Gastroesophageal sphincter (tissue), 4 donors: Measurements from ENCODE around the gene MYOT. TPM values are rescaled to one million over a fixed set of nuclear protein-coding genes. Genes with fewer than 3 reads are reported as not detected.
"Not testable (repeated sequence)": the region's sequence is repeated elsewhere in the genome, so short reads cannot be mapped to it uniquely, and the experiment has no call there.

Experiments used
- ATAC-seq: fragments of 150-250 bp; one replicate; pipeline ENCODE4 v1.9.1; 2016; ENCODE audit warnings: mild to moderate bottlenecking, moderate library complexity
- H3K27ac ChIP-seq, 4 donors: fragments of 200-600 bp; sonication (generic) in 3 of 4; 1 replicate in 3 of 4; 2 replicates in 1 of 4; pipeline ENCODE4 v1.5.1; 2016 to 2019
- H3K27me3 ChIP-seq: fragments of 200-600 bp; sonication (generic); one replicate; pipeline ENCODE4 v1.5.1; 2019
- H3K36me3 ChIP-seq, 2 donors: fragments of 200-600 bp; sonication (generic); one replicate each; pipeline ENCODE4 v1.5.1; 2019; ENCODE audit warnings: control low read depth in 1 of 2
- H3K4me1 ChIP-seq, 3 donors: fragments of 200-600 bp; sonication (generic); 1 replicate in 2 of 3; 2 replicates in 1 of 3; pipeline ENCODE4 v1.5.1; 2016 to 2019; ENCODE audit warnings: control low read depth in 2 of 3
- H3K4me3 ChIP-seq, 2 donors: fragments of 200-600 bp; sonication (generic); one replicate each; pipeline ENCODE4 v1.5.1; 2019; ENCODE audit warnings: mild to moderate bottlenecking in 1 of 2, moderate library complexity in 1 of 2
- H3K9me3 ChIP-seq, 3 donors: fragments of 200-600 bp; sonication (generic); one replicate each; pipeline ENCODE4 v1.5.1; 2017 to 2019; ENCODE audit warnings: control low read depth in 2 of 3
- EP300 ChIP-seq: sonication (generic); formaldehyde crosslinking; IDR thresholded peaks from one replicate; pipeline ENCODE4 v1.6.1; 2017; ENCODE audit warnings: antibody characterized with exemption, mild to moderate bottlenecking
- POLR2A ChIP-seq, 2 donors: fragments of 450-650 bp; IDR thresholded peaks; one replicate each; pipeline ENCODE4 v1.6.1; 2017; ENCODE audit warnings: antibody characterized with exemption in 2 of 2, mild to moderate bottlenecking in 2 of 2, moderate library complexity in 1 of 2
- POLR2AphosphoS5 ChIP-seq: sonication (generic); formaldehyde crosslinking; IDR thresholded peaks from one replicate; pipeline ENCODE4 v1.6.1; 2017; ENCODE audit warnings: antibody characterized with exemption
- WGBS, 2 donors: methylation state at CpG; one replicate each; pipeline ENCODE4 v1.1.5; 2018; ENCODE audit warnings: low coverage in 1 of 2; 5-methylcytosine and 5-hydroxymethylcytosine counted together
- total RNA-seq, 4 donors: library from RNA; depleted of rRNA; stranded (reverse); fragments of >200 nt; gene quantifications; one replicate each; pipeline ENCODE4 v1.1.0, GENCODE V29; 2016
- TF ChIP-seq, protein P1 (sequence below), 4 experiments: fragments of 200-600 bp in 2 of 4; fragments of 450-650 bp in 2 of 4; sonication (generic) in 1 of 4; IDR thresholded peaks; one replicate each; pipeline ENCODE4 v1.5.1; 2017 to 2019; ENCODE audit warnings: antibody characterized with exemption in 4 of 4, mild to moderate bottlenecking in 2 of 4, moderate library complexity in 2 of 4

MYOT gene
- total RNA-seq, 4 donors from 2014 or later, result 16.6 to 38.9 (median 32.8) TPM

DNA sequence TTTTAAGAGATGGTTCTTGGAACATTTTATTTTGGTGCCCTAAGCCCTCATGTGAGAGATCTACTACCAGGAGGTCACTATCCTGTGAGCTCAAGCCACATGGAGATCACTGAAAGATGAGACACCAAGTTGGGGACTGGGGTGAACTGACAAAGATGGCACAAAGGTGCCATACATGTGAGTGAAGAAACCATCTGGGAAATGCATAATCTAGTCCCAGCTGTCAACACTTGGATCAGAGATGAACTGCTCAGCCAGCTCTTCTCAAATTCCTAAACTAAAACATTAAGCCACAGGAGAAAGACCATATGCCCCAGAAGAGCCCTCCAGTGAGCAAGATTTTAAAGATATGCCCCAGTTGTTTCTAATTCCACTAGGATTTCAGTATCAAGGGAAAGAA lies 22.2 kb upstream of the MYOT start:
- TF ChIP-seq, protein P1, sequence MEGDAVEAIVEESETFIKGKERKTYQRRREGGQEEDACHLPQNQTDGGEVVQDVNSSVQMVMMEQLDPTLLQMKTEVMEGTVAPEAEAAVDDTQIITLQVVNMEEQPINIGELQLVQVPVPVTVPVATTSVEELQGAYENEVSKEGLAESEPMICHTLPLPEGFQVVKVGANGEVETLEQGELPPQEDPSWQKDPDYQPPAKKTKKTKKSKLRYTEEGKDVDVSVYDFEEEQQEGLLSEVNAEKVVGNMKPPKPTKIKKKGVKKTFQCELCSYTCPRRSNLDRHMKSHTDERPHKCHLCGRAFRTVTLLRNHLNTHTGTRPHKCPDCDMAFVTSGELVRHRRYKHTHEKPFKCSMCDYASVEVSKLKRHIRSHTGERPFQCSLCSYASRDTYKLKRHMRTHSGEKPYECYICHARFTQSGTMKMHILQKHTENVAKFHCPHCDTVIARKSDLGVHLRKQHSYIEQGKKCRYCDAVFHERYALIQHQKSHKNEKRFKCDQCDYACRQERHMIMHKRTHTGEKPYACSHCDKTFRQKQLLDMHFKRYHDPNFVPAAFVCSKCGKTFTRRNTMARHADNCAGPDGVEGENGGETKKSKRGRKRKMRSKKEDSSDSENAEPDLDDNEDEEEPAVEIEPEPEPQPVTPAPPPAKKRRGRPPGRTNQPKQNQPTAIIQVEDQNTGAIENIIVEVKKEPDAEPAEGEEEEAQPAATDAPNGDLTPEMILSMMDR (IDR thresholded peaks at IDR 0.05), result no peak
- TF ChIP-seq POLR2A (IDR thresholded peaks at IDR 0.05), result no peak
- no peak for TF ChIP-seq POLR2AphosphoS5
- Histone ChIP-seq H3K4me1 (no peaks in the 10 kb centered on the region), H3K36me3 (no peaks in the 10 kb centered on the region), H3K9me3 (no peaks in the 10 kb centered on the region), H3K27me3 (no peaks in the 10 kb centered on the region), H3K27ac (no peak overlapping the region), H3K4me3 (no peak overlapping the region)
- ATAC-seq, result no peak

DNA sequence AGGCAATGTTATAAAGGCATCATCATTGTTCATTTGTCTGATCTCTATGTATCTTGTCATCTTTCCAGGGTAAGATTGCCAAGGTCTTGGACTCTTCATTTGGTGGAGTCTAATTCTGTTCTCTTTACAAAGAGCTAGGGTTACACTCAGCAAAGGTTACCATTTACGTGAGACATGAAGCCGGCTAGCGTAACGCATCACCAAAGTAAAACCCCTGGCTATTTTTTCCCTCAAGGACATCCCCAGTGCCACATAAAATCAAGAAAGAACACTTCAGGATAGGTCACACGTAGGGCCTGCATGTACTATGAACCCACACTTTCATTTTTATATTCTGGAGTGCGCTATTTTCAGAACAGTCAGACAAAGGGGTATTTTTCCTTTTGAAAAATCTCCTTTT lies 20.0 kb upstream of the MYOT start:
- TF ChIP-seq, protein P1 (IDR thresholded peaks at IDR 0.05), result no peak
- TF ChIP-seq POLR2A (IDR thresholded peaks at IDR 0.05), result no peak
- no peak for TF ChIP-seq EP300
- no peak for TF ChIP-seq POLR2AphosphoS5
- Histone ChIP-seq H3K4me3 (no peak overlapping the region), H3K9me3 (no peaks in the 10 kb centered on the region), H3K27me3 (no peaks in the 10 kb centered on the region), H3K4me1 (no peaks in the 10 kb centered on the region), H3K27ac (no peak overlapping the region), H3K36me3 (no peaks in the 10 kb centered on the region)
- no peak for ATAC-seq
- 87 to 91% methylated on average over 6 of the region's 6 CpGs for WGBS, 2 donors

DNA sequence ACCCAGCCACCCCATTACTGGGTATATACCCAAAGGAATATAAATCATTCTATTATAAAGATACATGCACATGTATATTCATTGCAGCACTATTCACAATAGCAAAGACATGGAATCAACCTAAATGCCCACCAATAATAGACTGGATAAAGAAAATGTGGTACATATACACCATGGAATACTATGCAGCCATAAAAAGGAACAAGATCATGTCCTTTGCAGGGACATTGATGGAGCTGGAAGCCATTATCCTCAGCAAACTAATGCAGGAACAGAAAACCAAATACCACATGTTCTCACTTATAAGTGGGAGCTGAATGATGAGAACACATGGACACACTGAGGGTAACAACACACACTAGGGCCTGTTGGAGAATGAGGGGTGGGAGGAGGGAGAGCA lies 14.5 kb upstream of the MYOT start:
- not testable (repeated sequence) for H3K9me3 ChIP-seq, H3K27ac ChIP-seq, H3K27me3 ChIP-seq, ATAC-seq, H3K4me3 ChIP-seq, H3K36me3 ChIP-seq
- H3K4me1 ChIP-seq, result peaks cover 0 to 13% (median 3%) of the 10 kb centered on the region in 3 donors

DNA sequence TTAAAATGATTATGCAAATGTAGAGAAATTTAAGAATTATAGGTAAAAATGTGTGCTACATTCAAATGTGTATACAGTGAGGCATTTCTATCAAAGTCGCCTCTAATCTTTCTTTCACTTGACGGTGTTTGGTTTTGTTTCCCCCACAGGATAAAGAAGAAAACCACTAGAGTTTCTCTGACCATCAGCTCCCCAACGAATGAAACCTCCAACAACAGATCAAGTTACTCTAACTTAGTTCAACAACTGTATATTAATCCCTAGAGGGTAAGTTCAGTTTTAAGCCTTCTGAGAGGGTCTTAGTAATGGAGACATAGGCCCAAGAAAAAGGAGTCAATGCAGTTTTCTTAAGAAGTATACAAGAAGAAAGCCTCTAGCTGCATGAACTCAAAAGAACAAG lies 11.5 kb upstream of the MYOT start:
- WGBS, 2 donors, result 78 to 79% methylated on average over 3 of the region's 3 CpGs
- Histone ChIP-seq H3K27ac (no peak overlapping the region), H3K4me1 (peaks cover 0 to 22% (median 3%) of the 10 kb centered on the region in 3 donors)

DNA sequence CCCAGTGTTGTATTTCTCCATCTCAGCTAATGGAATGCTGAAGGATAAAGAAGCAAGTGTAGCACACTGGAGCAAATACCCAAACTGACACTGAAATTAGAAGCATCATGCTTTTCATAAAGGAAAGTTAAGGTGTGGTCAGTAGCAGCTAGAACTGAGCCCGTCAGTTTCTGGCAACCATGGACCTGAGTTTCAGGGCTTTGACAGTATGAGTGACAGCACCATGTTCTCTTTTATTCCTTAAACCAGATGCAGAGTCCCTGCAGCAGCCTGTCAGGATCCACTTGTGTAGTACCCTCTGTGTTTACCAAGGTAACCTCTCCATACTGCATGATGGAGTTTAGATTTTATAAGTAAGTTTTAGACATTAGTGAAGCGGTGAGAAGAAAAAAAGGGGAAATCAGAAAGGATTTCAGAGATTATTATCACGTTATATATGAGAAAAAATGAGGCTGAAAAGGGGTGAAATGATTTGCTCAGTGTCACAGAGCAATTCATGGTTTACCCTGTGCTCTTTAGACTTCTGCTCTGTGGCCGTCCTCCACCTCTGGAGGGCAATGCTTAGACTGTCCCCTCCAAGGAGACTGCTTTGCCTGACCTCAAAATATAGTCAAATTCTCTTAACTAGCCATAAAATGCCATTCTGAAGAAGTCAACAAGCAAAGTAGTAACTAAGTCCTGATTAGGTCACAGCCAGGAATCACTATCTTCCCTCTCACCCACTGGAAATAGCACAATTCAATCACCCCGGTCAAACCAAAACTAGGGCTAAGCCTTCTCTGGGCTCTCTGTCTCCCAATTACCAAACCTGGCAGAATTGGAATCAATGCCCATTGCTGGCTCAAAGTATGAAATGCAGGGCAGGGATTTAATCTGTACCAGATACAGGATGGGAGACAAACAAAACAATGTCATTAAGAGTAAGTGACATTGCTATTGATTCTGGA lies 10.5 kb upstream of the MYOT start:
- ATAC-seq, result no peak
- Histone ChIP-seq H3K27me3 (no peaks in the 10 kb centered on the region), H3K4me1 (peaks cover 0 to 22% (median 3%) of the 10 kb centered on the region in 3 donors), H3K4me3 (peak overlapping the region in 1 of 2 donors; percentile 15), H3K27ac (peak overlapping the region in 2 of 4 donors; percentile 36 to 53), H3K36me3 (no peaks in the 10 kb centered on the region), H3K9me3 (no peaks in the 10 kb centered on the region)
- WGBS, 2 donors, result 83 to 91% methylated on average over 3 to 5 of the region's 5 CpGs
- TF ChIP-seq, protein P1 (IDR thresholded peaks at IDR 0.05), result no peak
- TF ChIP-seq EP300, result no peak
- TF ChIP-seq POLR2A (IDR thresholded peaks at IDR 0.05), result no peak
- TF ChIP-seq POLR2AphosphoS5, result no peak

More for the DNA sequence above, 11.5 kb upstream of the MYOT start:
- no peaks in the 10 kb centered on the region for H3K9me3 ChIP-seq
- no peak overlapping the region for H3K4me3 ChIP-seq
- no peaks in the 10 kb centered on the region for H3K27me3 ChIP-seq
- no peak for ATAC-seq
- TF ChIP-seq, protein P1 (IDR thresholded peaks at IDR 0.05), result no peak
- no peak for TF ChIP-seq EP300
- no peak for TF ChIP-seq POLR2AphosphoS5
- TF ChIP-seq POLR2A (IDR thresholded peaks at IDR 0.05), result no peak
- H3K36me3 ChIP-seq, result no peaks in the 10 kb centered on the region
